Measurements from ENCODE around the gene YLPM1.

DNA sequence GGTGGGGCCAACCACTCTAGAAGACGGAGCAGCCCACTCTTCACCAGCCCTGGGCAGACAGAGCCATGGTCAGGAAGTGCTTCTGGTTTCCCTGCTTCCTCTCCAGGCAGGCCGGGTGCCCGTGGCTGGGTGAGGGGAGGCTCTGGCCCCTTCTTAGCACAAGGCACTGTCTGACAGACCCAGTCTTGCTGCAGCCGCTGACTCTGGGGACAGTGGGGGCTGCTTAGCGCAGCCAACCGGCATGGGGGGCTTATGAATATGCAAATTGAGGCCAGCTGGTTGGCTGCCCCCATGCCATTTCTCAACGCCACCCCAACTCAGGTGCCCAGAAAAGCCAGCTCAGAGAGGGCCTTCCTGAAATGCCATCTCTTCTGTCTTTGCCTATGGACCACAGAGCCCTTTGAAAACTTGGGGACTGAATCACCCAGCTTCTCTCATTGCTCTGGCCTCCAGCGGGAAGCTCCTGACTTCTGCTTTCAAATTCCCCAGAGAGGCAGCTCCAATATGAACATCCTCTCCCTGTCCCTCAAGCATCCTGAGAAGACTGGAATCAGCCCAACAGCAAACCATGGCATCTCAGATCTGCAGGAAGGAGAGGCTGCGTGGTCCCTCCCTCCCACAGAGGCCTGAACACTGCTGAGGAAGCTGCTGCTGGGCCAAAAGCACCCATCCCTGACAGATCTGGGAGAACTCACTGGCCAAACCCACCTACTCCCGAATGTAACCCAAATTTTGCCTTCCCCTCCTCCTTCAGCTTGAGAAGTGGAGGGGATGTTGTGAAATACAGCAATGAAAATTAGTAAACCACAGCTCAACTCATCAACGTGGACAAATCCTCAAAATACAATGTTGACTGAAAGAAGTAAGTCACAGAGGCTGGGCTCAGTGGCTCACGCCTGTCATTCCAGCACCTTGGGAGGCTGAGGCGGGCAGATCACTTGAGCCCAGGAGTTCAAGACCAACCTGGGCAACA lies 113.1 kb downstream of the YLPM1 start, which contains the start of gene PROX2:
- TF ChIP-seq, protein P1, sequence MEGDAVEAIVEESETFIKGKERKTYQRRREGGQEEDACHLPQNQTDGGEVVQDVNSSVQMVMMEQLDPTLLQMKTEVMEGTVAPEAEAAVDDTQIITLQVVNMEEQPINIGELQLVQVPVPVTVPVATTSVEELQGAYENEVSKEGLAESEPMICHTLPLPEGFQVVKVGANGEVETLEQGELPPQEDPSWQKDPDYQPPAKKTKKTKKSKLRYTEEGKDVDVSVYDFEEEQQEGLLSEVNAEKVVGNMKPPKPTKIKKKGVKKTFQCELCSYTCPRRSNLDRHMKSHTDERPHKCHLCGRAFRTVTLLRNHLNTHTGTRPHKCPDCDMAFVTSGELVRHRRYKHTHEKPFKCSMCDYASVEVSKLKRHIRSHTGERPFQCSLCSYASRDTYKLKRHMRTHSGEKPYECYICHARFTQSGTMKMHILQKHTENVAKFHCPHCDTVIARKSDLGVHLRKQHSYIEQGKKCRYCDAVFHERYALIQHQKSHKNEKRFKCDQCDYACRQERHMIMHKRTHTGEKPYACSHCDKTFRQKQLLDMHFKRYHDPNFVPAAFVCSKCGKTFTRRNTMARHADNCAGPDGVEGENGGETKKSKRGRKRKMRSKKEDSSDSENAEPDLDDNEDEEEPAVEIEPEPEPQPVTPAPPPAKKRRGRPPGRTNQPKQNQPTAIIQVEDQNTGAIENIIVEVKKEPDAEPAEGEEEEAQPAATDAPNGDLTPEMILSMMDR (IDR thresholded peaks at IDR 0.05; ENCODE audit: insufficient read depth, low read depth, low read length) = no peak
- TF ChIP-seq EZH2 (IDR thresholded peaks at IDR 0.05; ENCODE audit: insufficient read depth, low read length) = no peak
